AML-193 (cell line): ENCODE data around the gene HMGCS1.
"Not testable (repeated sequence)": the region's sequence is repeated elsewhere in the genome, so short reads cannot be mapped to it uniquely, and the experiment has no call there.

Source experiments
- DNase-seq, 2 experiments: peaks; one replicate each; lab custom pipeline; 2025; lab: John Stamatoyannopoulos, UW

HMGCS1 gene

DNA sequence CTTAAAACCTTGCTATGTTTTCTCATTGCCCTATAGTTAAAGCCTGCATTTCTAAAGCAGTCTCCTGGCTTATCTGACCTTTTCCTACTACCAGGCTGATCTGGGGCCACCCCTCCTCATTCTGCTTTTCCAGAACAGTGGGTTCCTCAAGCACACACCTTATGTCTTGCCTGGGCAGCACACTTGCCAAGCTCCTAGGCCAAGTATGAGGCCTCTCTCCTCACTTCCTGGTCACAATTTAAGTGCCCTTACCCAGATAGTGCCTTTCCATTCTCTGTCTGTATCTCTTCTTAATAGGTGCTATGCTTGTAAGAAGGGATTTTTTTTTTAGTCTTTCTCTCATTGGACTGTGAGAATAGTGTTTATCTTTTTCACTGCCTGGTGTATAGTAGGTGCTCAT lies 39.7 kb downstream of the HMGCS1 start:
- no peak for DNase-seq

DNA sequence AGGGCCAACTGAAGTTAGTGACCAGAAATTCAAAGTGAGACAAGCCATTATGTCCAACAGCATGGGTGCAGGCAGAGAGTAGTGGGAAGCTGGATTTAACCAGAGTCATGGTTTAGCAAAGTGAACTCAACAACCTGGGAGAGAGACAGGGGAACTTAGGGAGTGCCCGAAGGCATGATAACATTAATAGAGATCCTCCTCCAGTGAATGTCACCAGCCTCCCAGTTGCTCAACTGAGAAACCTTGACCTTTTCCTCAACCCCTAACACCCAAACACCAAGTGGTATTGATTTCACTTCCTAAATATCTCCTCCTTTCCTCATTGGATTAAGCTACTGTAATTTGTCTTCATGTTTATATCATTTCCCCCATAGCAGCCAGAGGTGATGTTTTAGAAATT lies 42.6 kb downstream of the HMGCS1 start:
- DNase-seq, result no peak

DNA sequence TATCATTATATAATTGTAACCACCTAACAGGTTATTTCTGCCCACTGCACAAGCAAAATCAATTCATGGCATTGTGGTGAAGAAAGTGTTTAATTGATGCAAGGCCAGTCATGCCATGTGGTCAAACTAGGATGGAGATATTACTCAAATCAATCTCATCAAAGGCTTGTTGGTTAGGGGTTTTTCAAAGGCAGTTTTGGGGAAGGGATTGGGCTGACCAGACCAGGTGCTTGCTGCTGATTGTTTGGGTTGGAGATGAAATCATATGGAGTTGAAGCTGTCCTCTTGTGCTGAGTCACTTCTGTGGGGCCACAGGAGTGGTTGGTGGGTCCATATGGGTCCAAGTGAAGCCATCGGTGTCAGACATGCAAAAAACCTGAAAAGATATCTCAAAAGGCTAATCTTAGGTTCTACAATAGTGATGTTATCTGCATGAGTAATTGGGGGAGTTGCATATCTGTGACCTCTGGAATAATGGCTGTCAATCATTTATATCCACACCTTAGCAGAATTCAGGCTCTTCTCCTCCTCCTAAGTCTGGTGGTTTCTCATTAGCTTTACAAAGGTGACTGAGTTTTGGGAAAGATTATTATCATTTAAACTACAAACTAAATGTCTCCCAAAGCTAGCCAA lies 44.9 kb downstream of the HMGCS1 start:
- no peak for DNase-seq

DNA sequence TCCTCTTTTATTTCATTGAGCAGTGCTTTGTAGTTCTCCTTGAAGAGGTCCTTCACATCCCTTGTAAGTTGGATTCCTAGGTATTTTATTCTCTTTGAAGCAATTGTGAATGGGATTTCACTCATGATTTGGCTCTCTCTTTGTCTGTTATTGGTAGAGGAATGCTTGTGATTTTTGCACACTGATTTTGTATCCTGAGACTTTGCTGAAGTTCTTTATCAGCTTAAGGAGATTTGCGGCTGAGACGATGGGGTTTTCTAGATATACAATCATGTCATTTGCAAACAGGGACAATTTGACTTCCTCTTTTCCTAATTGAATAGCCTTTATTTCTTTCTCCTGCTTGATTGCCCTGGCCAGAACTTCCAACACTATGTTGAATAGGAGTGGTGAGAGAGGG lies 50.9 kb downstream of the HMGCS1 start:
- not testable (repeated sequence) for DNase-seq

DNA sequence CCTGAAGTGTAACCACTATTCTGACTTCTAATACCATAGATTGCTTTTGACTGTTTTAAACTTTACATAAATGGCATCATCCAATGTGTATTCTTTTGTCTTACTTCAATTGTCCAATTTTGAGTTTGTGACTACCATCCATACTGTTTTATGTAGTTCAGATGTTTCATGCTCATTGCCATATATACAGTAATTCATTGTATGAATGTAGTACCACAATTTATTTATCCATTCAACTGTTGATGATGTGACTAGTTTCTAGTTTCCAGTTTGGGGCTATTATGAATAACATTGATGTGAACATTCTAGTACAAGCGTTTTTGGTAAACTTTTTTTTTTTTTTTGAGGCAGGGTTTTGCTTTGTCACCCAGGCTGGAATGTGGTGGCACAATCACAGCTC lies 55.1 kb downstream of the HMGCS1 start:
- no peak for DNase-seq

DNA sequence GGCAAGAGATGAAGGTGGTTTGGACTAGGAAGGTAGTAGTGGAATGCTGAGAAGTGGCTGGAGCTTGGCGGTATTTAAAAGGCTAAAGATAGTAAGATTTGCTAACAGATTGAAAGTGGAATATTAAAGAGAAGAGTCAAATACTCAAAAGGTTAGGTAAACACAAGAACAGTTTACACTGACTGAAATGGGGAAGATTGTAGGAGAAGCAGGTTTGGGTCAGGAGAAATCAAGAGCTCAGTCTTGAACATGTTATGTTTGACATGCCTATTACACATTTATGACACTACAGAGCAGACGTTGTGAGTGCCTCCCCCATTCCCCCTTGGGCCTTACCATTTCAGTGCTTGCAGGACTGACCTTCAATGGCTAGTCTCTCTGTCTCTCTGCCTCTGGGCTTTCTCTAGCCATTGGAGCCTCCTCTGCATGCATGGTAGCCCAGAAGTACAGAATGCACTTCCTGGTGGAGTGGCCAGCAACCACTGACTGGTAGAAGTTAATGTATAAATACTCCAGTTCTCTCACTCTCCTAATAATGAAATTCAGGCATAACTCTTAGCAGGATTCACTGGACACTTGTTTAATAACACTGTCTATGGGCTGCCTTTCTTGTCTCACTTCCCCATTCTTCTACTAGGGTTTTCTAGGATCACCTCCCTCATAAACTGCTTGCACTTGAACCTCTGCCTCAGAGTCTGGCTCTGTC lies 56.8 kb downstream of the HMGCS1 start:
- DNase-seq, result no peak

DNA sequence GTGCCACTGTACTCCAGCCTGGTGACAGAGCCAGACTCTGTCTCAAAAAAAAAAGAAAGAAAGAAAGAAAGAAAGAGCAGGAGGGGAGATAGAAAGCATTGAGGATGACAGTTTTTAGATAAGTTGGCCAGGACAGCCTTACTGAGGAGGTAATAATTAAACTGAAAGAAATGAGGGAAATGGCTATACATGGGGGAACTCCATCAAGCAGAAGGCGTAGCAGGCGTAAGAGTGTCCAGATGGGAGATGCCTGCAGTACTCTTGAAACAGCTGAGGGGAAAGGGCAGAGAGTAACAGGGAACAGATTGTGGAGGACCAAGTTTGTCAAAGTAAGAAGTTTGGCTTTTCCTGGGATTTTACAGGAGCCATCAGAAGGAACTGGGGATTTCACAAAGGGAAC lies 57.5 kb downstream of the HMGCS1 start:
- no peak for DNase-seq

DNA sequence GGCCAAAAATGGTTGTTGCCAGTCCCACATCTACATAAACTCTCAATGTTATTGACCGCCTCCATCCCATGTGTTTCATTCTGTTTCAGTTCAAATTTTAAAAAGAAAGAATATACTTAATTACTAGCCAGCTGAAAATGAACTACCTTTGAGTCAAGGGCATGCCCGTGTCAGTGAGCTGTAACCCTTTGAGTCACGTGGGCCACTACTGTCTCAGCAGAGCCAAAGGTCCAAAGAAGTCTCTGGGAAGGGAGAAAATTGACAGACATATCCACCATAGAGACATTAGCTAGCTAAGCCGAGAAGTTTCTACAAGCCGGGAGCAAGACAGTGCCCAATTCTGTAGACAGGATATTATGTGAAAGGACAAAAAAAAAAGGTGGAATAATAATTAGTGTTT lies 61.5 kb downstream of the HMGCS1 start:
- DNase-seq, result no peak

DNA sequence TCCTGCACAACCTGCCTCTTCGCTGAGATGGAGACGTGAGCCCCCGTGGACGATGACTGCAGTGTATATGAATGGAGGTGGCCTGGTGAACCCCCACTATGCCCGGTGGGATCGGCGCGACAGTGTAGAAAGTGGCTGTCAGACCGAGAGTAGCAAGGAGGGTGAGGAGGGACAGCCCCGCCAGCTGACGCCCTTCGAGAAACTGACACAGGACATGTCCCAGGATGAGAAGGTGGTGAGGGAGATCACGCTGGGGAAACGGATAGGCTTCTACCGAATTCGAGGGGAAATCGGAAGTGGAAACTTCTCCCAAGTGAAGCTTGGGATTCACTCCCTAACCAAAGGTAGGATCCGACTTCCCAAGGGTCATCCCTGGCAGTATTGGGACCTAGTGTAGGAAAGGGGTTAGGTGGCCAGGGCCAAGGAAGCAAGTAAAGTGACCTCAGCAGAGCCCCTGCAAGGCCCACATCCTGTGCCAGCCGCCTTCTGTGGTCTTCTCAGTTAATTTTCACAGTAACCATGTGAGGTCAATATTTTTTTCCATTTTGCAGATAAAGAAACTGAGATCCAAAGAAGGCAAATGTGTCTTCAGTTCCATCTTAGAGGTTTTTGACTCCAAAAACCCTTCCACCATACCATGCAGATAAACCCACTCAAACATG lies 67.4 kb downstream of the HMGCS1 start:
- DNase-seq, result no peak

DNA sequence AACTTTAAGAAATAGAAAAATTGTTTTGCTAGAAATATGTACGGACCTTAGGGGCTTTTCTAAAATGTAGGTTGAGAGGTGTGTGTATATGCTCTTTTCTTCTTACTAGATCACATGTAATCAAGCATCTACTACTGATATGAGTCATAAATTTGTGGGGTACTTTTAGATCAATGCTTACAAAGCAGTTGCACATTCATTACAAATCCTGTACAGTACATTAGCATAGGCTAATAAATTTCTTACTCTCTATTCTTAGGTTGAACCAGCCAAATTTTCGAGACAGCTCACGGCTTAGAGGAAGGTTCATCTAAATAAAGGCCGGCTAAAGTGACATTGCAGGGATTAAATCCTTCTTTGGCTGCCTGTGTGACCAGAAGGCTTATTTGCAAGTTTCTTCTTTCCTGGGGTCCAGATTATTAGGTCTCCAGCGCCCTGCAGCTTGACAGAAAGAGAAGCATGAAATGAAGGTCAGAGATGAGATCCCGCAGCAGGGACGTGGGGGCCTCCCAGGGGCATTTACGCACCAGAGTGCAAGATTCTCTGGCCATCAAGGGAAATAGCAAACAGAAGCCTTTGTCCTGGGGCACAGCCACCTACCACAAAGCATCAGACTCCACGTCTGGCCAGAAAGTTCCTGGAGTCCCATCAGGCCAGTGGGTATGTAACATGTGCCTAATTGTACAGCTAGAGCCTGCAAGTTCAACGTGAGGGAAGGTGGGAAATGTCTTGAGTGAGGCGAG lies 68.2 kb downstream of the HMGCS1 start:
- no peak for DNase-seq

DNA sequence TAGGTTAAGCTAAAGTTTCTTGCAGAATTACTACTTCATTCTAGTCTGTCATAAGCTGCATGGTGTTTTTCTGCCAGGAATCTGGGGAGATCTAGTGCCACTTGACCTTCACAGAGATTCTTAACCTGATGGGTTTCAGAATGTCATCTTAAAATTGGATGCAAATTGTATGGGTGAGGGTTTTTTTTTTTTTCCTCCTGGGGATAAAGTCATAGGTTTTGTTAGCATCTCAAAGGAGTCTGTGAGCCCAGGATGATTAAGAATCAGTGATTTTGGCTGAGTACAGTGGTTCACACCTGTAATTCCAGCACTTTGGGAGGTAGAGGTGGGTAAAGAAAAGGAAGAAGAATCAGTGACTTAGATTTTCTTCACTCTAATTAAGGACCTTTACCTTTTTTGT lies 69.9 kb downstream of the HMGCS1 start:
- no peak for DNase-seq

DNA sequence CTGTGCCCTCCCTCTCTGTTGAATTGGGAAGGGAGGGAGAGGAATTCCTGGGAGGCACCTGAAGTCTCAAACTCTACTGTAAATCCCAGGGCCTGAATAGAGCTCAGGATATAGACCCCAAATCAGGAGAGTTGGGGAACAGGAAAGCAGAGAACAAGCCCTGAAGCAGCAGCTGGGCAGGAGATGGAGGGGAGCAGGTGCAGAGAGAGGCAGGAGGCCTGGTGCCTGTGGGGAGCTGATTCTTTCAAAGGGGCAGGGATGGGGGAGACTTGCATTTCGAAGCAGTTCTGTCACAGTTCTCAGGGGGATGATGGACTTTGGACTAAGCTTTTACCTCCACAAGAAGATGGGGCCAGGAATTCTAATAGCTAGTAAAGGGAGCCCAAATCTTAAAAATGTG lies 71.0 kb downstream of the HMGCS1 start:
- DNase-seq, result no peak
